Neural cell (in vitro differentiated cells): ENCODE results near the gene RFX6.

Source experiments
- CTCF ChIP-seq: fragments of 450-650 bp; IDR thresholded peaks from 2 replicates; pipeline ENCODE4 v1.5.1; 2014; ENCODE audit warnings: antibody characterized with exemption, mild to moderate bottlenecking, moderate library complexity; ENCODE audit not compliant: poor library complexity, severe bottlenecking
- EP300 ChIP-seq: fragments of 450-650 bp; conservative IDR thresholded peaks from 2 replicates; pipeline ENCODE4 v1.6.1; 2014; ENCODE audit warnings: antibody characterized with exemption, mild to moderate bottlenecking, moderate library complexity; ENCODE audit not compliant: poor library complexity, severe bottlenecking
- EZH2 ChIP-seq: fragments of 200-600, 300-800 bp; shearing (Covaris generic), sonication (generic); IDR thresholded peaks from 2 replicates; pipeline ENCODE4 v1.6.1; 2014; ENCODE audit warnings: antibody characterized with exemption, low read length, borderline replicate concordance, mild to moderate bottlenecking; ENCODE audit not compliant: insufficient read depth, poor library complexity, severe bottlenecking
- POLR2AphosphoS5 ChIP-seq: IDR thresholded peaks from 2 replicates; pipeline ENCODE4 v1.6.1; 2012
- RAD21 ChIP-seq: fragments of 450-650 bp; conservative IDR thresholded peaks from 2 replicates; pipeline ENCODE4 v1.6.1; 2014; ENCODE audit warnings: antibody characterized with exemption, mild to moderate bottlenecking, moderate library complexity
- REST ChIP-seq: IDR thresholded peaks from 2 replicates; pipeline ENCODE4 v1.6.1; 2012; ENCODE audit warnings: borderline replicate concordance
- SMC3 ChIP-seq: fragments of 450-650 bp; conservative IDR thresholded peaks from 2 replicates; pipeline ENCODE4 v1.6.1; 2014; ENCODE audit warnings: antibody characterized with exemption, mild to moderate bottlenecking, moderate library complexity; ENCODE audit not compliant: poor library complexity
- TAF1 ChIP-seq: IDR thresholded peaks from 2 replicates; pipeline ENCODE4 v1.6.1; 2012; ENCODE audit warnings: low read depth

GRCh38 chr6:116883005-116883404 is 6.0 kb downstream of the RFX6 start:
- no peak for TF ChIP-seq CTCF
- no peak for TF ChIP-seq POLR2AphosphoS5
- TF ChIP-seq REST, result no peak
- TF ChIP-seq EZH2, result no peak
- no peak for TF ChIP-seq RAD21
- TF ChIP-seq EP300, result no peak
- no peak for TF ChIP-seq TAF1
- TF ChIP-seq SMC3, result no peak
